ENCODE data around the gene APOA5. TPM values are rescaled to one million over a fixed set of nuclear protein-coding genes. Genes with fewer than 3 reads are reported as not detected.

The APOA5 gene
- total and polyA plus RNA-seq, 2 experiments from 2014 or later = 0.18 to 0.35 TPM

GRCh38 chr11:116793772-116794097 lies 2.1 kb upstream of the APOA5 start:
- H3K27me3 ChIP-seq (ENCODE audit: insufficient read depth) = no peaks in the 10 kb centered on the region
- H3K79me2 ChIP-seq (replicated peaks; ENCODE audit: insufficient read depth) = no peaks in the 10 kb centered on the region
- no peak for ATAC-seq
- Mint-ChIP-seq H3K27ac (no peak overlapping the region), H3K36me3 (ENCODE audit: low read depth) (no peaks in the 10 kb centered on the region), H3K27me3 (ENCODE audit: insufficient read depth, low read depth, poor library complexity) (peaks cover 9% of the 10 kb centered on the region), H3K4me3 (no peak overlapping the region), H3K9me3 (no peaks in the 10 kb centered on the region), H3K4me1 (peaks cover 14% of the 10 kb centered on the region)
- 0 out of 2 replicates have a peak overlapping the region, but pooled peaks have one; percentile 52 for H2AFZ ChIP-seq
- peaks cover 6% of the 10 kb centered on the region; the same call in 1 of the 2 replicates for H3K9me2 ChIP-seq (ENCODE audit: insufficient read depth)
- DNase-seq (ENCODE audit: low spot score) = no peak
- H3K4me2 ChIP-seq = no peak overlapping the region
- TF ChIP-seq REST (IDR thresholded peaks at IDR 0.05; ENCODE audit: unreplicated experiment) (no peak), POLR2AphosphoS5 (IDR thresholded peaks at IDR 0.05; ENCODE audit: low read depth) (no peak), ZNF114 (CRISPR knock-in tag; IDR thresholded peaks at IDR 0.05) (no peak)
- no peaks in the 10 kb centered on the region for H4K20me1 ChIP-seq (replicated peaks; ENCODE audit: insufficient read depth)
- no peak overlapping the region for H3K27ac ChIP-seq (ENCODE audit: low read depth)
- H3F3A ChIP-seq (replicated peaks; ENCODE audit: low read depth) = no peaks in the 10 kb centered on the region
- H3K4me3 ChIP-seq = no peak overlapping the region
- no peaks in the 10 kb centered on the region for H3K36me3 ChIP-seq (ENCODE audit: insufficient read depth)
- H3K4me1 ChIP-seq (ENCODE audit: insufficient read depth) = no peaks in the 10 kb centered on the region; the same call in 1 of the 2 replicates

GRCh38 chr11:116792869-116793771 lies 1.4 kb upstream of the APOA5 start:
- Histone ChIP-seq H3K4me1 (ENCODE audit: insufficient read depth) (peaks cover 5% of the 10 kb centered on the region), H3K27ac (ENCODE audit: low read depth) (no peak overlapping the region), H3K4me2 (no peak overlapping the region), H3K36me3 (ENCODE audit: insufficient read depth) (no peaks in the 10 kb centered on the region), H2AFZ (0 out of 2 replicates have a peak overlapping the region, but pooled peaks have one; percentile 52), H3K79me2 (replicated peaks; ENCODE audit: insufficient read depth) (no peaks in the 10 kb centered on the region), H3F3A (replicated peaks; ENCODE audit: low read depth) (0 out of 2 replicates have a peak, but pooled peaks cover 2% of the 10 kb centered on the region), H3K4me3 (no peak overlapping the region), H3K27me3 (ENCODE audit: insufficient read depth) (no peaks in the 10 kb centered on the region), H4K20me1 (replicated peaks; ENCODE audit: insufficient read depth) (no peaks in the 10 kb centered on the region), H3K9me2 (ENCODE audit: insufficient read depth) (peaks cover 6% of the 10 kb centered on the region; the same call in 1 of the 2 replicates)
- Mint-ChIP-seq H3K27ac (no peak overlapping the region), H3K4me3 (no peak overlapping the region), H3K9me3 (no peaks in the 10 kb centered on the region), H3K4me1 (peaks cover 19% of the 10 kb centered on the region), H3K36me3 (ENCODE audit: low read depth) (no peaks in the 10 kb centered on the region; the same call in 2 of the 3 replicates), H3K27me3 (ENCODE audit: insufficient read depth, low read depth, poor library complexity) (peaks cover 10% of the 10 kb centered on the region)
- no peak for DNase-seq (ENCODE audit: low spot score)
- no peak for ATAC-seq
- TF ChIP-seq NANOG (IDR thresholded peaks at IDR 0.05; ENCODE audit: borderline replicate concordance) (no peak), REST (IDR thresholded peaks at IDR 0.05; ENCODE audit: unreplicated experiment) (no peak), EZH2 (IDR thresholded peaks at IDR 0.05; ENCODE audit: low read depth, unreplicated experiment) (no peak), JUNB (IDR thresholded peaks at IDR 0.05; ENCODE audit: unreplicated experiment) (no peak), POLR2AphosphoS5 (IDR thresholded peaks at IDR 0.05; ENCODE audit: low read depth) (no peak), ETS1 (IDR thresholded peaks at IDR 0.05) (no peak), CREB1 (CRISPR knock-in tag; IDR thresholded peaks at IDR 0.05; ENCODE audit: low read depth) (no peak), ZNF114 (CRISPR knock-in tag; IDR thresholded peaks at IDR 0.05) (no peak), STAT1 (IDR thresholded peaks at IDR 0.05; ENCODE audit: unreplicated experiment) (no peak), CTCF (conservative IDR thresholded peaks at IDR 0.05; ENCODE audit: low read depth in 2 of 2) (no peak), EZH2phosphoT487 (IDR thresholded peaks at IDR 0.05; ENCODE audit: unreplicated experiment) (no peak)
